ENCODE measurements around the gene CCL21. TPM values are rescaled to one million over a fixed set of nuclear protein-coding genes. Genes with fewer than 3 reads are reported as not detected.

Gene CCL21
- polyA plus RNA-seq, 3 donors, result not detected

Small RNAs within 50 kb of the gene (small RNA-seq; reads per million reads assigned to genes)
- gene CCL27 (ENCODE audit: insufficient read length, low read depth), result not detected

Other genes with a start within 250 kb of the CCL21 start
- gene ENHO, start 187.1 kb downstream of the CCL21 start, polyA plus RNA-seq, result 1 to 10 TPM; 2.3 to 3.2 (median 2.7) TPM
- not detected for gene CNTFR, start 120.4 kb downstream of the CCL21 start, polyA plus RNA-seq
- gene RPP25L, start 98.0 kb downstream of the CCL21 start, polyA plus RNA-seq, result 10 to 100 TPM; 20.1 to 42.3 (median 39.4) TPM
- 100 to 1,000 TPM; 120 to 174 (median 143) TPM for gene DCTN3, start 89.6 kb downstream of the CCL21 start, polyA plus RNA-seq
- not detected for gene ARID3C, start 81.1 kb downstream of the CCL21 start, polyA plus RNA-seq
- gene SIGMAR1, start 72.3 kb downstream of the CCL21 start, polyA plus RNA-seq, result 10 to 100 TPM; 26.6 to 59.6 (median 49.5) TPM
- gene GALT, start 63.5 kb downstream of the CCL21 start, polyA plus RNA-seq, result 100 to 1,000 TPM in 1 of 3 donors, 10 to 100 TPM in 2; 25.6 to 103 (median 26.9) TPM
- gene IL11RA, start 58.0 kb downstream of the CCL21 start, polyA plus RNA-seq, result 10 to 100 TPM in 1 of 3 donors, 1 to 10 TPM in 2; 2.8 to 39.1 (median 4.1) TPM
- not detected for gene CCL27, start 47.5 kb downstream of the CCL21 start, polyA plus RNA-seq
- under 1 TPM in 1 of 3 donors, not detected in 2; 0.21 TPM for gene CCL19, start 18.9 kb downstream of the CCL21 start, polyA plus RNA-seq
- gene PHF24, start 248.1 kb upstream of the CCL21 start, polyA plus RNA-seq, result under 1 TPM in 1 of 3 donors, not detected in 2; 0.04 TPM

Measured in CD14-positive monocyte (primary cell).